ENCODE results near the gene FBN3.

The FBN3 gene

DNA sequence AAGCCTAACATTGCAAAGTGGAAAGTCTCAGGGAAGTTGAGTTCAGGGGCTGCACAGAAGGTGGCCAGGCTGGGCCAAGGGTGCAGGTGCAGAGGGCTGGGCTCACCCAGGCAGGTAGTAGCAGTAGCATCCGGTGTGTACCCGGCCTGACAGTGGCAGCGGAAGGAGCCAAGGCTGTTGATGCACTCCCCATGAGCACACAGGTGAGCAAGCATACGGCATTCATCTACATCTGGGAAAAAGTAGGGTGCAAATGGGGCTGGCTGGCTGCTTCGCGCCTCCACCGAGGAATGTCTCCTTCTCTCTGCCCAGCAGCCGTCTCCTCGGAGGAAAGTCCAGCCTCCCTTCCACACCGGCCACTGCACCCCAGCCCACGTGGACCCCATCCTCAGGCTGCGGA, 66.3 kb downstream of the FBN3 start:
- no peak overlapping the region for H3K27ac ChIP-seq (ENCODE audit: low read depth, low read length)
- no peaks in the 10 kb centered on the region for H3K36me3 ChIP-seq (ENCODE audit: control insufficient read depth in 1 of 2, insufficient read depth in 2 of 2, low read length in 2 of 2)
- no peaks in the 10 kb centered on the region for H3K9me3 ChIP-seq (ENCODE audit: control insufficient read depth in 1 of 2, low read length in 2 of 2)
- no peaks in the 10 kb centered on the region for H3K4me1 ChIP-seq (ENCODE audit: control insufficient read depth in 1 of 2, insufficient read depth in 2 of 2, low read length in 2 of 2)
- no peak overlapping the region for H3K9ac ChIP-seq (ENCODE audit: low read depth in 1 of 2, low read length in 2 of 2)
- H3K27me3 ChIP-seq (ENCODE audit: control insufficient read depth in 1 of 2, insufficient read depth in 2 of 2, low read length in 2 of 2), result no peaks in the 10 kb centered on the region
- no peak overlapping the region for H3K4me3 ChIP-seq (ENCODE audit: low read depth in 1 of 2, low read length in 2 of 2)

DNA sequence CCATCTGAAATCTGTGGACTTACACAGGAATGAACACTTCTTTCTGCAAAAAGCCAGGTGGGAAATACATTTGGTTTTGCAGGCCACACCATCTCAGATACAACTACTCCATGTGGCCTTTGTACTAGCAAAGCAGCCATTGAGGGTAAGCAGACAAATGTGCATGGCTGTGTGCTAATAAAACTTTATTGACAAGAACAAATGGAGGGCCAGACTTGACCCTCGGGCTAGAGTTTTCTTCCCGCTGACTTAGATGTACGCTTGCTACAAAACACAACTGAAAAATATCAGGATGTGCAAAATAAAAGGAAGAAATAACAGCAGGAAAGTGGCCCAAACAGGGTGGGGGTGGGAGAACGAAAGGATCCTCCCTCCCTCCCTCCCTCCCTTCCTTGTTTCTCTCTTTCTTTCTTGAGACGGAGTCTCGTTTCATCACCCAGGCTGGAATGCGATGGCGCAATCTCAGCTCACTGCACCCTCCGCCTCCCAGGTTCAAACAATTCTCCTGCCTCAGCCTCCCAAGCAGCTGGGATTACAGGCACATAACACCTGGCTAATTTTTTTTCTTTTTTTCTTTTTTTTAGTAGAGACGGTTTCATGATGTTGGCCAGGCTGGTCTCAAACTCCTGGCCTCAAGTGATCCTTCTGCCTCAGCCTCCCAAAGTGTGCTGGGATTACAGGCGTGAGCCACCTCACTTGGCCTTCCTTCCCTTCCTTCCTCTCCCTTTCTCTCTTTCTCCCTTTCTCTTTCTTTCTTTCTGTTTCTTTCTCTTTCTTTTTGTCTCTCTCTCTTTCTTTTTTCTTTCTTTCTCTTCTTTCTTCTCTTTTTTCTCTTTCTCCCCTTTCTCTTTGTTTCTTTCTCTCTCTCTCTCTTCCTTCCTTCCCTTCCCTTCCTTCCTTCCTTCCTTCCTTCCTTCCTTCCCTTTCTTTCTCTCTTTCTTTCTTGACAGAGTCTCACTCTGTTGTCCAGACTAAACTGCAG, 67.5 kb downstream of the FBN3 start:
- Histone ChIP-seq H3K36me3 (ENCODE audit: control insufficient read depth in 1 of 2, insufficient read depth in 2 of 2, low read length in 2 of 2) (no peaks in the 10 kb centered on the region), H3K4me3 (ENCODE audit: low read depth in 1 of 2, low read length in 2 of 2) (no peak overlapping the region), H3K27ac (ENCODE audit: low read depth, low read length) (no peak overlapping the region)

DNA sequence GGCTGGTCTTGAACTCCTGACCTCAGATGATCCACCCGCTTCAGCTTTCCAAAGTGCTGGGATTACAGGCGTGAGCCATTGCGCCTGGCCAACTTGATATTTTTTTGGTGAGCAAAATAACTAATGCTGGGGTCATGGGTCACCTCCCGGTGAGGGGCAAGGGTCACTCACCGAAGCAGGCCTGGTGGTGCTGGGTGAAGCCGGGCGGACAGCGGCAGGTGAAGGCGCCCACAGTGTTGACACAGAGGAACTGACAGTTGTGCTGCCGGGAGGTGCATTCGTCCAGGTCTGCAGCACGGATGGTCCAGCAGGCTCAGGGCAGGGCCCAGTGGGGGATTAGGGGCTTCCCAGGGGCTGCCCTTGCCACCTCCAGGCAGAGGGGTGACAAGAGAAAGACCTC, 68.6 kb downstream of the FBN3 start:
- Histone ChIP-seq H3K27me3 (ENCODE audit: control insufficient read depth in 1 of 2, insufficient read depth in 2 of 2, low read length in 2 of 2) (no peaks in the 10 kb centered on the region), H3K27ac (ENCODE audit: low read depth, low read length) (no peak overlapping the region), H3K4me1 (ENCODE audit: control insufficient read depth in 1 of 2, insufficient read depth in 2 of 2, low read length in 2 of 2) (no peaks in the 10 kb centered on the region), H3K36me3 (ENCODE audit: control insufficient read depth in 1 of 2, insufficient read depth in 2 of 2, low read length in 2 of 2) (no peaks in the 10 kb centered on the region), H3K9me3 (ENCODE audit: control insufficient read depth in 1 of 2, low read length in 2 of 2) (no peaks in the 10 kb centered on the region), H3K9ac (ENCODE audit: low read depth in 1 of 2, low read length in 2 of 2) (no peak overlapping the region), H3K4me3 (ENCODE audit: low read depth in 1 of 2, low read length in 2 of 2) (no peak overlapping the region)

More for the DNA sequence above, 67.5 kb downstream of the FBN3 start:
- H3K9me3 ChIP-seq (ENCODE audit: control insufficient read depth in 1 of 2, low read length in 2 of 2), result no peaks in the 10 kb centered on the region
- H3K27me3 ChIP-seq (ENCODE audit: control insufficient read depth in 1 of 2, insufficient read depth in 2 of 2, low read length in 2 of 2), result no peaks in the 10 kb centered on the region
- H3K9ac ChIP-seq (ENCODE audit: low read depth in 1 of 2, low read length in 2 of 2), result no peak overlapping the region
- H3K4me1 ChIP-seq (ENCODE audit: control insufficient read depth in 1 of 2, insufficient read depth in 2 of 2, low read length in 2 of 2), result no peaks in the 10 kb centered on the region

DNA sequence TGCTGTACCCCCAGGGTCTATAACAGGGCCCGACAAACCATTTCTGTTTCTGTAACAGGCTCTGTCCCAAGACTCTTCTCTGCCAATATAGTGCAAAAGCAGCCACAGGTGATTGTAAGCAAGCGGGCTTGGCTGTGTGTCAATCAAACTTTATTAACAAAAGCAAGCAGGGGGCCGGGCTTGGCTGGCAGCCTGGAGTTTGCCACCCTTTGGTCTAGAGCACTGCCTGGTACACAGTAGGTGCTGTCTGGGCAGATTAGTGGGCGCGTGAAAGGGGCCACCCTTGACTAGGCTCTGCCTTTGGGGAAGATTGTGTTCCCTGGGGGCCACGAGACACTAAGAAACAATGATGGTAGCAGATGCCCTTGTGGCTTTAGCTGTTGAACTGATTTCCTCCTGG, 69.4 kb downstream of the FBN3 start:
- Histone ChIP-seq H3K9me3 (ENCODE audit: control insufficient read depth in 1 of 2, low read length in 2 of 2) (no peaks in the 10 kb centered on the region), H3K36me3 (ENCODE audit: control insufficient read depth in 1 of 2, insufficient read depth in 2 of 2, low read length in 2 of 2) (no peaks in the 10 kb centered on the region), H3K9ac (ENCODE audit: low read depth in 1 of 2, low read length in 2 of 2) (no peak overlapping the region), H3K27ac (ENCODE audit: low read depth, low read length) (no peak overlapping the region), H3K27me3 (ENCODE audit: control insufficient read depth in 1 of 2, insufficient read depth in 2 of 2, low read length in 2 of 2) (no peaks in the 10 kb centered on the region), H3K4me1 (ENCODE audit: control insufficient read depth in 1 of 2, insufficient read depth in 2 of 2, low read length in 2 of 2) (no peaks in the 10 kb centered on the region), H3K4me3 (ENCODE audit: low read depth in 1 of 2, low read length in 2 of 2) (no peak overlapping the region)

DNA sequence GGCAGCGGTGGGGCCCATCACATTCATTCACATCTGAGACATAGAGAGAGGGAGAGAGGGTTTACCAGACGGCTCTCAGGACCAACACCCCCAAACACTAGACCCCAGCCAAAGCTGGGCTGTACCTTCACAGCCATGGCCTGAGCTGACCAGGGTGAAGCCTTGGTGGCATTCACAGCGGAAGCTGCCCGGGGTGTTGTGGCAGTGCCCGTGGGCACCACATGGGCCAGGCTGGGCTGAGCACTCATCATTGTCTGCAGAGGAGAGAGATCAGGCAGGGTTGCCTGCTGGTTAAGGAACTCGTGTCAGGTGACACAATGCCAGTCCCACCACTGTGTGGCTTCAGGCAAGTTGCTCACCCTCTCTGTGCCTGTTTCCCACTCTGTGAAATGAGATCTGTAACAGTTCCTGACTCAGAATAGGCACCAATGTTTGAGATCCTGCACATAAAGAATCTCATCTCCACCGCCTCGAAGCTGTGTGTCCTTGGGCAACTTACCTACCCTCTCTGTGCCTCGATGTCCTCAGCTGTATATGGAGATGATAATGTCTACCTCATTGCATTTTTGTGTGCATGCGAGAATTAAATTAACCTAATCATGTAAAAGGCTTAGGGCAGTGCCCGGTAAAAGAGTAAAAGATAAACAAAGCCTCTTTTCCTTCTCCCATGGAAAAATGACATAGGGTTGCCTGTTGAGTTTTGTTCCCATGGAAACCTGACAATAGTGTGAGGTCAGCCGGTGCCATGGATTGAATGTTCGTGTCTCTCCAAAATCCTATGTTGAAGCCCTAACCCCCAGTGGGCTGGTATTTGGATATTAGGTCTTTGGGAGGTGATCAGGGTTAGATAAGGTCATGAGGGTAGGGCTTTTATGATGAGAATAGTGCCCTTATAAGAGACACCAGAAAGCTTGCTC, 74.0 kb downstream of the FBN3 start:
- Histone ChIP-seq H3K4me1 (ENCODE audit: control insufficient read depth in 1 of 2, insufficient read depth in 2 of 2, low read length in 2 of 2) (no peaks in the 10 kb centered on the region), H3K9ac (ENCODE audit: low read depth in 1 of 2, low read length in 2 of 2) (no peak overlapping the region), H3K27ac (ENCODE audit: low read depth, low read length) (no peak overlapping the region), H3K36me3 (ENCODE audit: control insufficient read depth in 1 of 2, insufficient read depth in 2 of 2, low read length in 2 of 2) (no peaks in the 10 kb centered on the region), H3K27me3 (ENCODE audit: control insufficient read depth in 1 of 2, insufficient read depth in 2 of 2, low read length in 2 of 2) (peaks cover 0 to 3% of the 10 kb centered on the region in 2 donors), H3K9me3 (ENCODE audit: control insufficient read depth in 1 of 2, low read length in 2 of 2) (peaks cover 0 to 8% of the 10 kb centered on the region in 2 donors), H3K4me3 (ENCODE audit: low read depth in 1 of 2, low read length in 2 of 2) (no peak overlapping the region)

DNA sequence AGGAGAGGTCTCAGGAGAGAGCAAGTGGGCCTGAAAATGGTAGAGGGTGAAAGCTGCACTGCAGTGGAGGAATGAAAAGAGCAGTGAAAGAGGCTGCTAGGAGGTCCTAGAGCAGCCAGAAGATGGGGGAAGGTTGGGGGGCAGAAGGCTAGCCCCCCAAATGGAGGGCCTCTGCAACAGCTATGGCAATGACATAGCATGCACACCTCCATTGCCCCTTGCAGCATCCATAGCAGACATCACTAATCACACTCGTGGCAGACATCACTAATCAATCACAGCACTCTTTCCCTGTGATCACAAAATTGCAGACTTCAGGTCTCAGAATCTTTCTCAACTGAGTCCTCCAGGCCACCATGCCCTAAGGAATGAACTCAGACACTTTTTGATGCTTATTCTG, 74.9 kb downstream of the FBN3 start:
- Histone ChIP-seq H3K9me3 (ENCODE audit: control insufficient read depth in 1 of 2, low read length in 2 of 2) (peaks cover 3 to 16% of the 10 kb centered on the region in 2 donors), H3K27ac (ENCODE audit: low read depth, low read length) (no peak overlapping the region), H3K4me1 (ENCODE audit: control insufficient read depth in 1 of 2, insufficient read depth in 2 of 2, low read length in 2 of 2) (no peaks in the 10 kb centered on the region), H3K9ac (ENCODE audit: low read depth in 1 of 2, low read length in 2 of 2) (no peak overlapping the region), H3K36me3 (ENCODE audit: control insufficient read depth in 1 of 2, insufficient read depth in 2 of 2, low read length in 2 of 2) (no peaks in the 10 kb centered on the region), H3K4me3 (ENCODE audit: low read depth in 1 of 2, low read length in 2 of 2) (no peak overlapping the region), H3K27me3 (ENCODE audit: control insufficient read depth in 1 of 2, insufficient read depth in 2 of 2, low read length in 2 of 2) (peaks cover 0 to 3% of the 10 kb centered on the region in 2 donors)

DNA sequence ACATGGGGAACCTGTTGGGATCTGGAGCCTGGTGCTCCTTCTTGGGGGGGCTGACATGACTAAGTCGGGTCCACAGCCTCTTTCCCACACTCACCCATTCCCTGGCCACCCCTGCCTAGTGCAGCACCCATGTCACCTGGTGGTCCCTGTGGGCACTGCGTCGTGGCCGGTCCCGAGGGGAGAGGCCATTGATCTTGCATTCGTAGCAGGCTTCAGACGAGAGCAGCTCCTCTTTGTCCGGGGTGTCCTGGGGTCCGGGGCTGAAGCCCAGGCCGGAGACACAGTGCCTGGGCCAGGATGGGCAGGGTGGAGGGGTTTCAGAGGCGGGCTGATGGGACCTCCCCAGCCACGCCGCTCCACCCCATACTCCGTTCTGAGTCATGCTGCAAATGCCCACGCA, 77.5 kb downstream of the FBN3 start:
- peaks cover 0 to 3% of the 10 kb centered on the region in 2 donors for H3K27me3 ChIP-seq (ENCODE audit: control insufficient read depth in 1 of 2, insufficient read depth in 2 of 2, low read length in 2 of 2)
- H3K9ac ChIP-seq (ENCODE audit: low read depth in 1 of 2, low read length in 2 of 2), result no peak overlapping the region
- H3K4me1 ChIP-seq (ENCODE audit: control insufficient read depth in 1 of 2, insufficient read depth in 2 of 2, low read length in 2 of 2), result no peaks in the 10 kb centered on the region
- peaks cover 8 to 21% of the 10 kb centered on the region in 2 donors for H3K9me3 ChIP-seq (ENCODE audit: control insufficient read depth in 1 of 2, low read length in 2 of 2)
- no peaks in the 10 kb centered on the region for H3K36me3 ChIP-seq (ENCODE audit: control insufficient read depth in 1 of 2, insufficient read depth in 2 of 2, low read length in 2 of 2)
- H3K27ac ChIP-seq (ENCODE audit: low read depth, low read length), result no peak overlapping the region
- H3K4me3 ChIP-seq (ENCODE audit: low read depth in 1 of 2, low read length in 2 of 2), result no peak overlapping the region

DNA sequence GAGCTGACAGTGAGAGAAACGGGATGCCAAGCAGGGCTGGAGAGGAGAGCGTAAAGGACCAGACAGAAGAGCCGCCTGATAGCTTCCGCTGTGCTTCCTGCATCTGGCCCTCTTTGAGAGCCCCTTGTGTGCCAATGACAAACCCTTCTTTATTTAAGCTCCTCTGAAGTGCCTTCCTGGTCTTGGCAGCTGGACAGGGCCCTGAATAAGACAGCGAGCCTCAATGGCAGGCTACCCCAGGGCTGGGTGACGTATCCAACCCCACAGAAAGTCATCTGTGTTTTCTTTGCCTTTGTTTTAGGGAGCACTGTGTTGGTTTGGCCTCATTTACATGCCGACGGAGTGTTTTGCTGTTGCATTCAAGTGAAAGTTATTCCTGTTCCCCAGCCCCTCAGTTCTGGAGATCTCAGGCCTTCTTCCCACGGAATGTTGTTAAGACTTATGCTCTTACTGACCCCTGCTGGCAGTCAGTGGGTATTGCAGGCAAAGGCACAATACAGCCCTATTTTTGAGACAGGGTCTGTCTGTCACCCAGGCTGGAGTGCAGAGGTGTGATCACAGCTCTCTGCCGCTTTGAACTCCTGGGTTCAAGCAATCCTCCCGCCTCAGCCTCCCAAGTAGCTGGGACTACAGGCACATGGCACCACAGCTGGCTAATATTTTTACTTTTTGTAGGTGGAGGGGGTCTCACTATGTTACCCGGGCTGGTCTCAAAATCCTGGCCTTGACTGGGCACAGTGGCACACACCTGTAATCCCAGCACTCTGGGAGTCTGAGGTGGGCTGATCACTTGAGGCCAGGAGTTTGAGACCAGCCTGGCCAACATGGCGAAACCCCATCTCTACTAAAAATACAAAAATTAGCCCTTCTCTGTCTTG, 80.1 kb downstream of the FBN3 start:
- Histone ChIP-seq H3K36me3 (ENCODE audit: control insufficient read depth in 1 of 2, insufficient read depth in 2 of 2, low read length in 2 of 2) (no peaks in the 10 kb centered on the region), H3K9me3 (ENCODE audit: control insufficient read depth in 1 of 2, low read length in 2 of 2) (peaks cover 8 to 17% of the 10 kb centered on the region in 2 donors), H3K4me3 (ENCODE audit: low read depth in 1 of 2, low read length in 2 of 2) (no peak overlapping the region), H3K27me3 (ENCODE audit: control insufficient read depth in 1 of 2, insufficient read depth in 2 of 2, low read length in 2 of 2) (peaks cover 0 to 3% of the 10 kb centered on the region in 2 donors), H3K27ac (ENCODE audit: low read depth, low read length) (no peak overlapping the region), H3K9ac (ENCODE audit: low read depth in 1 of 2, low read length in 2 of 2) (no peak overlapping the region), H3K4me1 (ENCODE audit: control insufficient read depth in 1 of 2, insufficient read depth in 2 of 2, low read length in 2 of 2) (peaks cover 6 to 13% of the 10 kb centered on the region in 2 donors)

DNA sequence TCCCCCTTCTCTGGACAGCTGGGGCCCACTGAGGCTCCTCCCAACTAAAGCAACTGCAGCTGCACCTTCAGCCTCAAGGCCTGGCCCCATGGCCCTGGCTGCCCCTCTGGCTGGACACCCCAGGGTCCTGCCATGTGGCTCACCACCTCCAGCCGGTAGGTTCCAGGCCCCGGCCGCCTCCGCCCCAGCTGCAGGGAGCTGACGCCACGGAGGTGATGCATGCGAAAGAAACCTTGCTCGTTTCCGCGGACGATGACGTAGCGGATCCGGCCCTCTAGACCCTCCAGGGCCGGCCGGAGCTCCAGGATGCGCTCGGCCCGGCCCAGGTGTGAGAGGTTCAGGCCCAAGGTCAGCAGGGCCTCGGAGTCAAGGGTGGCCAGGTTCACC, 83.5 kb downstream of the FBN3 start:
- no peak overlapping the region for H3K9ac ChIP-seq (ENCODE audit: low read depth in 1 of 2, low read length in 2 of 2)
- H3K27ac ChIP-seq (ENCODE audit: low read depth, low read length), result no peak overlapping the region
- no peaks in the 10 kb centered on the region for H3K27me3 ChIP-seq (ENCODE audit: control insufficient read depth in 1 of 2, insufficient read depth in 2 of 2, low read length in 2 of 2)
- H3K9me3 ChIP-seq (ENCODE audit: control insufficient read depth in 1 of 2, low read length in 2 of 2), result peaks cover 8 to 13% of the 10 kb centered on the region in 2 donors
- H3K4me1 ChIP-seq (ENCODE audit: control insufficient read depth in 1 of 2, insufficient read depth in 2 of 2, low read length in 2 of 2), result peaks cover 6 to 20% of the 10 kb centered on the region in 2 donors
- peaks cover 7 to 16% of the 10 kb centered on the region in 2 donors for H3K36me3 ChIP-seq (ENCODE audit: control insufficient read depth in 1 of 2, insufficient read depth in 2 of 2, low read length in 2 of 2)
- H3K4me3 ChIP-seq (ENCODE audit: low read depth in 1 of 2, low read length in 2 of 2), result no peak overlapping the region
